ENCODE results near the gene TAF13. TPM values are rescaled to one million over a fixed set of nuclear protein-coding genes. Genes with fewer than 3 reads are reported as not detected.

TAF13 gene
- total RNA-seq, 2 experiments from 2014 or later: 36.2 to 40.4 TPM

Other genes with a start within 250 kb of the TAF13 start
- gene AKNAD1, start 218.9 kb downstream of the TAF13 start, total RNA-seq: not detected
- gene GPSM2, start 199.0 kb downstream of the TAF13 start, total RNA-seq: under 1 TPM; 0.49 to 0.53 TPM
- gene CLCC1, start 112.5 kb downstream of the TAF13 start, total RNA-seq: 1 to 10 TPM; 4.6 to 5.8 TPM
- 10 to 100 TPM; 31.5 to 32.6 TPM for gene WDR47, start 33.9 kb downstream of the TAF13 start, total RNA-seq
- gene TMEM167B, start 14.8 kb upstream of the TAF13 start, total RNA-seq: 10 to 100 TPM; 66.3 to 68.0 TPM
- gene ELAPOR1, start 38.1 kb upstream of the TAF13 start, total RNA-seq: 1 to 10 TPM; 5.0 to 6.8 TPM
- 100 to 1,000 TPM; 113 to 118 TPM for gene SARS1, start 137.9 kb upstream of the TAF13 start, total RNA-seq
- gene CELSR2, start 173.5 kb upstream of the TAF13 start, total RNA-seq: 1 to 10 TPM; 3.8 TPM
- not detected for gene PSRC1, start 207.1 kb upstream of the TAF13 start, total RNA-seq
- not detected for gene MYBPHL, start 231.0 kb upstream of the TAF13 start, total RNA-seq